ENCODE data around the gene IL13RA1. TPM values are rescaled to one million over a fixed set of nuclear protein-coding genes. Genes with fewer than 3 reads are reported as not detected.

IL13RA1 gene
- 14.4 TPM for total RNA-seq
- polyA plus RNA-seq: 38.5 TPM
- long read RNA-seq, donor 1, full-length matches to known transcripts: 2 of 2 reads
- long read RNA-seq, donor 1, partial matches to known transcripts: 0 of 2 reads
- long read RNA-seq, donor 1, other reads (novel, unspliced or antisense): 0 of 2 reads
- long read RNA-seq, donor 2, full-length matches to known transcripts: 7 of 7 reads
- long read RNA-seq, donor 2, partial matches to known transcripts: 0 of 7 reads
- long read RNA-seq, donor 2, other reads (novel, unspliced or antisense): 0 of 7 reads
- long read RNA-seq, donor 3, full-length matches to known transcripts: 1 of 1 reads
- long read RNA-seq, donor 3, partial matches to known transcripts: 0 of 1 reads
- long read RNA-seq, donor 3, other reads (novel, unspliced or antisense): 0 of 1 reads
- long read RNA-seq, donor 4, full-length matches to known transcripts: 2 of 2 reads
- long read RNA-seq, donor 4, partial matches to known transcripts: 0 of 2 reads
- long read RNA-seq, donor 4, other reads (novel, unspliced or antisense): 0 of 2 reads
- long read RNA-seq, donor 5, full-length matches to known transcripts: 5 of 5 reads
- long read RNA-seq, donor 5, partial matches to known transcripts: 0 of 5 reads
- long read RNA-seq, donor 5, other reads (novel, unspliced or antisense): 0 of 5 reads
- long read RNA-seq, donor 6, full-length matches to known transcripts: 1 of 1 reads
- long read RNA-seq, donor 6, partial matches to known transcripts: 0 of 1 reads
- long read RNA-seq, donor 6, other reads (novel, unspliced or antisense): 0 of 1 reads
- long read RNA-seq, donor 7, full-length matches to known transcripts: 3 of 3 reads
- long read RNA-seq, donor 7, partial matches to known transcripts: 0 of 3 reads
- long read RNA-seq, donor 7, other reads (novel, unspliced or antisense): 0 of 3 reads
- long read RNA-seq, donor 8, full-length matches to known transcripts: 3 of 3 reads
- long read RNA-seq, donor 8, partial matches to known transcripts: 0 of 3 reads
- long read RNA-seq, donor 8, other reads (novel, unspliced or antisense): 0 of 3 reads
- long read RNA-seq, donor 9: 0 reads
- long read RNA-seq, donor 10, full-length matches to known transcripts: 3 of 3 reads
- long read RNA-seq, donor 10, partial matches to known transcripts: 0 of 3 reads
- long read RNA-seq, donor 10, other reads (novel, unspliced or antisense): 0 of 3 reads

DNA sequence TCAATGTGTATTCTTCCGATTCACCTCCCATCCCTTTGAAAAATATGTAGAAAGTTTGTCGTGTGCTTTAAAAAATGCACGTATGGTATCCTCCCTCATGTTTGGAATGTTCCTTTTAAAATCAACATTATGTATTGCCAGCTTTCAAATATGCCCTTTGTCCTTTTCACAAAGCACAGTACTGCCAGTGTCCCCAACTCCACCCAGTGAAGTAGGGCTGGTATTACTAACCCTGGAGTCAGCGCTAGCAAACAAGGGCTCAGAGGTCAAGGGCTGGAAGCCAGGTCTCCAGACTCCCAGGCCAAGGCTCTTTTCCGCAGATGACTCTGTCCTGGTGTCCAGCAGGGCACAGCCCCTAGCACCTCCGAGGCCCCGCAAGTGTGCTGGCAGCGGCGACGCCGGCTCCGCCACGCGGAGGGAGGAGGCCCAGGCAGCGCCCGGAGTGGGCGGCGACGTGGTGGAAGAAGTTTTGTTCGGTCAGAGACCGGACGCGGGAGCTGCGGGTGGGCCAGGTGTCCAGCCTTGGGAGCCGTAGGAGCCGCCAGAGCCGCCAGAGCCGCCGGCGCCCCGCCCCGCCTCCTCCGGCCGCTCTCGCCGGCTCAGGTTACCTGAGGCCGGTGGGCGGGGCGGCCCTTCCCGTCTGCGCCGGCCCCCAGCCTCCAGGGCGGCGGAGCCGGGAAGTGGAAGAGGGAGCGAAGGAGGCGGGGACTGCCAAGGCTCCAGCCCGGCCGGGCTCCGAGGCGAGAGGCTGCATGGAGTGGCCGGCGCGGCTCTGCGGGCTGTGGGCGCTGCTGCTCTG is at the start of gene IL13RA1:
Gene IL13RA1, plus strand, starts transcription at position 720 of the 799 bp plus-strand sequence. Its CDS starts 33 bp downstream, at position 753.
- Histone ChIP-seq H3K4me1 (ENCODE audit: control insufficient read depth in 2 of 2, insufficient read depth in 2 of 2, low read length in 2 of 2) (no peaks in the 10 kb centered on the region), H3K36me3 (ENCODE audit: control insufficient read depth in 2 of 2, insufficient read depth in 2 of 2, low read length in 1 of 2) (no peaks in the 10 kb centered on the region), H3K4me3 (ENCODE audit: low read length in 2 of 2) (peak within 1 kb of the TSS; percentile 22 to 36), H3K27me3 (ENCODE audit: control insufficient read depth in 2 of 2, insufficient read depth in 1 of 2, low read length in 1 of 2) (peaks cover 4 to 40% of the 10 kb centered on the region in 2 donors), H3K27ac (ENCODE audit: low read depth in 1 of 2, low read length in 1 of 2) (peak within 1 kb of the TSS; percentile 24 to 31), H3K9me3 (ENCODE audit: control insufficient read depth in 2 of 2, insufficient read depth in 1 of 2, low read length in 1 of 2) (no peaks in the 10 kb centered on the region)
- DNase-seq (ENCODE audit: low read depth in 6 of 9, low spot score in 9 of 9): peak in 1 of 9 donors; percentile 9
- WGBS: 7% methylated on average over 56 of the region's 56 CpGs

GRCh38 chrX:118679290-118679689 is 48.1 kb upstream of the IL13RA1 start:
- peaks cover 2 to 17% of the 10 kb centered on the region in 2 donors for H3K36me3 ChIP-seq (ENCODE audit: control insufficient read depth in 2 of 2, insufficient read depth in 2 of 2, low read length in 1 of 2)
- no peaks in the 10 kb centered on the region for H3K9me3 ChIP-seq (ENCODE audit: control insufficient read depth in 2 of 2, insufficient read depth in 1 of 2, low read length in 1 of 2)
- 100% methylated on average over 1 of the region's 1 CpG for WGBS
- H3K27me3 ChIP-seq (ENCODE audit: control insufficient read depth in 2 of 2, insufficient read depth in 1 of 2, low read length in 1 of 2): no peaks in the 10 kb centered on the region
- no peaks in the 10 kb centered on the region for H3K4me1 ChIP-seq (ENCODE audit: control insufficient read depth in 2 of 2, insufficient read depth in 2 of 2, low read length in 2 of 2)
- no peak overlapping the region for H3K4me3 ChIP-seq (ENCODE audit: low read length in 2 of 2)
- no peak overlapping the region for H3K27ac ChIP-seq (ENCODE audit: low read depth in 1 of 2, low read length in 1 of 2)
- no peak for DNase-seq (ENCODE audit: low read depth in 6 of 9, low spot score in 9 of 9)

- no peak for DNase-seq (ENCODE audit: low read depth in 6 of 9, low spot score in 9 of 9)
- Histone ChIP-seq H3K27me3 (ENCODE audit: control insufficient read depth in 2 of 2, insufficient read depth in 1 of 2, low read length in 1 of 2) (no peaks in the 10 kb centered on the region), H3K4me3 (ENCODE audit: low read length in 2 of 2) (no peak overlapping the region), H3K36me3 (ENCODE audit: control insufficient read depth in 2 of 2, insufficient read depth in 2 of 2, low read length in 1 of 2) (peaks cover 2 to 11% of the 10 kb centered on the region in 2 donors), H3K27ac (ENCODE audit: low read depth in 1 of 2, low read length in 1 of 2) (no peak overlapping the region), H3K9me3 (ENCODE audit: control insufficient read depth in 2 of 2, insufficient read depth in 1 of 2, low read length in 1 of 2) (no peaks in the 10 kb centered on the region), H3K4me1 (ENCODE audit: control insufficient read depth in 2 of 2, insufficient read depth in 2 of 2, low read length in 2 of 2) (no peaks in the 10 kb centered on the region)
- WGBS: 91% methylated on average over 2 of the region's 2 CpGs
Measured at GRCh38 chrX:118682258-118683014, 45.0 kb upstream of the IL13RA1 start.

DNA sequence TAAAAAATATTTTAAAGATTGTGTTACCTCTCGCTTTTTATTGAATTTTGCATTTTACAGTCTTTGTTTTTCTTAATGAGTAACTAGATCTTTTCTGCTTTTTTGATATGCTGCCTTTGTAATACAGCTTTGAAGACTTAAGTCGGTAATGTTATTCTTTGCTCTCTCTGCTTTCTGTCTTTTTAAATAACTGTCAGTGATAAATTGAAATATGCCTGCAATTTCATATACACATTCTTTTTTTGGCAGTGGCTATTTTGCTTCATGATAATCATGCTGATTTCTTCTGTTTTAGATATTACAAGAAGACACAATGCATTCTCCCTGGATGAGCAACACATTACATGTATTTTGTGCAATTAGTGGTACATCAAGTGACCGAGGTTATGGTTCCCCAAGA is 42.0 kb upstream of the IL13RA1 start:
- 95% methylated on average over 3 of the region's 3 CpGs for WGBS
- H3K4me1 ChIP-seq (ENCODE audit: control insufficient read depth in 2 of 2, insufficient read depth in 2 of 2, low read length in 2 of 2): no peaks in the 10 kb centered on the region
- no peak overlapping the region for H3K4me3 ChIP-seq (ENCODE audit: low read length in 2 of 2)
- no peak for DNase-seq (ENCODE audit: low read depth in 6 of 9, low spot score in 9 of 9)
- no peaks in the 10 kb centered on the region for H3K9me3 ChIP-seq (ENCODE audit: control insufficient read depth in 2 of 2, insufficient read depth in 1 of 2, low read length in 1 of 2)
- H3K27ac ChIP-seq (ENCODE audit: low read depth in 1 of 2, low read length in 1 of 2): no peak overlapping the region
- H3K27me3 ChIP-seq (ENCODE audit: control insufficient read depth in 2 of 2, insufficient read depth in 1 of 2, low read length in 1 of 2): no peaks in the 10 kb centered on the region
- H3K36me3 ChIP-seq (ENCODE audit: control insufficient read depth in 2 of 2, insufficient read depth in 2 of 2, low read length in 1 of 2): peaks cover 0 to 9% of the 10 kb centered on the region in 2 donors

- peaks cover 0 to 2% of the 10 kb centered on the region in 2 donors for H3K36me3 ChIP-seq (ENCODE audit: control insufficient read depth in 2 of 2, insufficient read depth in 2 of 2, low read length in 1 of 2)
- no peaks in the 10 kb centered on the region for H3K27me3 ChIP-seq (ENCODE audit: control insufficient read depth in 2 of 2, insufficient read depth in 1 of 2, low read length in 1 of 2)
- no peak overlapping the region for H3K4me3 ChIP-seq (ENCODE audit: low read length in 2 of 2)
- no peaks in the 10 kb centered on the region for H3K4me1 ChIP-seq (ENCODE audit: control insufficient read depth in 2 of 2, insufficient read depth in 2 of 2, low read length in 2 of 2)
- no peak for DNase-seq (ENCODE audit: low read depth in 6 of 9, low spot score in 9 of 9)
- no peak overlapping the region for H3K27ac ChIP-seq (ENCODE audit: low read depth in 1 of 2, low read length in 1 of 2)
- 98% methylated on average over 3 of the region's 3 CpGs for WGBS
- no peaks in the 10 kb centered on the region for H3K9me3 ChIP-seq (ENCODE audit: control insufficient read depth in 2 of 2, insufficient read depth in 1 of 2, low read length in 1 of 2)
Measured at GRCh38 chrX:118688935-118689334, 38.5 kb upstream of the IL13RA1 start.

GRCh38 chrX:118693843-118694242 is 33.6 kb upstream of the IL13RA1 start:
- 92% methylated on average over 2 of the region's 2 CpGs for WGBS
- H3K27me3 ChIP-seq (ENCODE audit: control insufficient read depth in 2 of 2, insufficient read depth in 1 of 2, low read length in 1 of 2): no peaks in the 10 kb centered on the region
- H3K36me3 ChIP-seq (ENCODE audit: control insufficient read depth in 2 of 2, insufficient read depth in 2 of 2, low read length in 1 of 2): no peaks in the 10 kb centered on the region
- no peaks in the 10 kb centered on the region for H3K4me1 ChIP-seq (ENCODE audit: control insufficient read depth in 2 of 2, insufficient read depth in 2 of 2, low read length in 2 of 2)
- no peak overlapping the region for H3K27ac ChIP-seq (ENCODE audit: low read depth in 1 of 2, low read length in 1 of 2)
- no peak for DNase-seq (ENCODE audit: low read depth in 6 of 9, low spot score in 9 of 9)
- H3K9me3 ChIP-seq (ENCODE audit: control insufficient read depth in 2 of 2, insufficient read depth in 1 of 2, low read length in 1 of 2): no peaks in the 10 kb centered on the region
- H3K4me3 ChIP-seq (ENCODE audit: low read length in 2 of 2): no peak overlapping the region

GRCh38 chrX:118694638-118695037 is 32.8 kb upstream of the IL13RA1 start:
- Histone ChIP-seq H3K9me3 (ENCODE audit: control insufficient read depth in 2 of 2, insufficient read depth in 1 of 2, low read length in 1 of 2) (no peaks in the 10 kb centered on the region), H3K4me1 (ENCODE audit: control insufficient read depth in 2 of 2, insufficient read depth in 2 of 2, low read length in 2 of 2) (no peaks in the 10 kb centered on the region), H3K27me3 (ENCODE audit: control insufficient read depth in 2 of 2, insufficient read depth in 1 of 2, low read length in 1 of 2) (no peaks in the 10 kb centered on the region), H3K27ac (ENCODE audit: low read depth in 1 of 2, low read length in 1 of 2) (no peak overlapping the region), H3K36me3 (ENCODE audit: control insufficient read depth in 2 of 2, insufficient read depth in 2 of 2, low read length in 1 of 2) (no peaks in the 10 kb centered on the region), H3K4me3 (ENCODE audit: low read length in 2 of 2) (no peak overlapping the region)
- DNase-seq (ENCODE audit: low read depth in 6 of 9, low spot score in 9 of 9): no peak
- WGBS: 93% methylated on average over 6 of the region's 6 CpGs
